Right lobe of liver (tissue), 6 donors: ENCODE results near the gene HYI. TPM values are rescaled to one million over a fixed set of nuclear protein-coding genes. Genes with fewer than 3 reads are reported as not detected.
A peak's percentile ranks its signal among the peaks of the same experiment; 100 is the strongest.

Source experiments
- ATAC-seq, 4 donors: fragments of 200-7000 bp; cut with Tn5 transposase; one replicate each; pipeline ENCODE4 v1.9.1; 2020; ENCODE audit warnings: mild to moderate bottlenecking in 4 of 4, moderate library complexity in 4 of 4
- DNase-seq, 3 donors: peaks; one replicate each; pipeline ENCODE4 v3.0.0-alpha.2; 2020
- H3K27ac ChIP-seq, 3 donors: fragments of 200-600 bp; one replicate each; pipeline ENCODE4 v1.8.0; 2022
- H3K27me3 ChIP-seq, 2 donors: fragments of 200-600 bp; one replicate each; pipeline ENCODE4 v1.8.0; 2022
- H3K36me3 ChIP-seq, 4 donors: fragments of 200-600 bp; sonication (generic) in 1 of 4; one replicate each; pipeline versions ENCODE4 v1.5.1 to v1.8.0; 2017 to 2022; ENCODE audit warnings: control low read depth in 1 of 4
- H3K4me1 ChIP-seq, 4 donors: fragments of 200-600 bp; sonication (generic) in 1 of 4; one replicate each; pipeline versions ENCODE4 v1.5.1 to v1.8.0; 2017 to 2022; ENCODE audit warnings: control low read depth in 1 of 4
- H3K4me3 ChIP-seq, 3 donors: fragments of 200-600 bp; one replicate each; pipeline ENCODE4 v1.8.0; 2022
- H3K9me3 ChIP-seq, 4 donors: fragments of 200-600 bp; sonication (generic) in 1 of 4; one replicate each; pipeline versions ENCODE4 v1.5.1 to v1.8.0; 2017 to 2022; ENCODE audit warnings: control low read depth in 1 of 4
- CTCF ChIP-seq, 4 donors: fragments of 200-600 bp in 3 of 4; fragments of 450-650 bp in 1 of 4; IDR thresholded peaks; one replicate each; pipeline versions ENCODE4 v1.5.1 to v1.8.0; 2016 to 2022; ENCODE audit warnings: antibody characterized with exemption in 4 of 4, mild to moderate bottlenecking in 2 of 4
- POLR2A ChIP-seq: fragments of 450-650 bp; IDR thresholded peaks from one replicate; pipeline ENCODE4 v1.6.1; 2017; ENCODE audit warnings: antibody characterized with exemption, mild to moderate bottlenecking
- WGBS: methylation state at CpG from one replicate; pipeline ENCODE4 v1.1.6; 2018; ENCODE audit warnings: low coverage, low lambda C conversion rate; ENCODE audit not compliant: insufficient coverage; ENCODE audit errors: missing lambda C conversion rate; 5-methylcytosine and 5-hydroxymethylcytosine counted together
- intact Hi-C, 2 donors: fragments of 100-400 bp; cut with DNase I; formaldehyde crosslinking; loops; one replicate each; pipeline versions ENCODE4 v1.11.2 to v1.14.1; 2022
- total RNA-seq, 6 experiments: library from RNA; depleted of rRNA in 2 of 6; stranded (reverse); fragments of >200 nt in 2 of 6; fragmentation: NEBNext Ultra II Directional in 3 of 6; extraction: Animal tissue kit (Norgen Biotek cat#: 25700) in 3 of 6; gene quantifications; one replicate each; pipeline versions ENCODE4 v1.1.0 to v1.2.4, GENCODE V29; 2016 to 2023
- donor health status: DM: no; HTN: yes; CAD: no.
- donor health status: DM: no; HTN: no; CAD: no.
- donor health status: DM: no; HTN: no; CAD: no.
- donor health status: DM: no; HTN: yes; CAD: no.
- donor health status: DM: no; HTN: yes; CAD: no.

The HYI gene
- total RNA-seq, 6 experiments from 2014 or later: 33.8 to 52.9 (median 41.9) TPM

DNA sequence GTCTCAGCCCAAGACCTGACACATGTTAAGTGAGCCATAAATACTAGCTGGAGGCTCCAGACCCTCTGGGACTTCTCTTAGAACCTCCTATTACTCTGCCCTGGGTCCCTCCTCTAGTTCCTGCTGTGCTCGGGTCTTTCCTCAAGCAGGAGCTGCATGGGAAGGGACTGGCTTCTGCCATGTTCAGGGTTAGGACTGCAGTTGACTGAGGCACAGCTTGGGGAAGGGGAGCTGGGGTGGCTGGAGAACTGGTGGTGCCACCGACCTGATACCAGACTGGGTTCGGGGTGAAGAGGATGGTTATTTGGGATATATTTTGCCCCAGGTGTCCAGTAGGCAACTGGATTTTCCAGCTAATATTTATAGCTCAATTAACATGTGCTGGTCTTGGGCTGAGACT is 15.7 kb downstream of the HYI start:
- WGBS: 60% methylated on average over 1 of the region's 3 CpGs
- intact Hi-C loops: no loop called here
- H3K4me1 ChIP-seq: peaks cover 0 to 3% (median 0%) of the 10 kb centered on the region in 4 donors
- H3K4me3 ChIP-seq: no peak overlapping the region
- H3K9me3 ChIP-seq: no peaks in the 10 kb centered on the region
- H3K36me3 ChIP-seq: peaks cover 0 to 58% (median 15%) of the 10 kb centered on the region in 4 donors
- no peak overlapping the region for H3K27ac ChIP-seq
- TF ChIP-seq CTCF (IDR thresholded peaks at IDR 0.05) (no peak), POLR2A (no peak)
- no peaks in the 10 kb centered on the region for H3K27me3 ChIP-seq
- ATAC-seq: no peak
- DNase-seq: peak in 1 of 3 donors; percentile 15

GRCh38 chr1:43437031-43437973 is 16.4 kb downstream of the HYI start:
- Histone ChIP-seq H3K27ac (no peak overlapping the region), H3K27me3 (no peaks in the 10 kb centered on the region), H3K9me3 (no peaks in the 10 kb centered on the region), H3K4me3 (no peak overlapping the region), H3K36me3 (peaks cover 0 to 61% (median 19%) of the 10 kb centered on the region in 4 donors), H3K4me1 (peaks cover 0 to 3% (median 0%) of the 10 kb centered on the region in 4 donors)
- DNase-seq: peak in 1 of 3 donors; percentile 33
- no peak for TF ChIP-seq CTCF (IDR thresholded peaks at IDR 0.05)
- TF ChIP-seq POLR2A: no peak
- no peak for ATAC-seq
- intact Hi-C loops: no loop called here
- WGBS: 93% methylated on average over 6 of the region's 20 CpGs

- WGBS: 100% methylated on average over 1 of the region's 3 CpGs
- H3K27me3 ChIP-seq: no peaks in the 10 kb centered on the region
- no peaks in the 10 kb centered on the region for H3K9me3 ChIP-seq
- no peak for ATAC-seq
- no peak overlapping the region for H3K27ac ChIP-seq
- intact Hi-C loops: no loop called here
- TF ChIP-seq POLR2A (no peak), CTCF (IDR thresholded peaks at IDR 0.05) (no peak)
- no peak for DNase-seq
- peaks cover 0 to 3% (median 0%) of the 10 kb centered on the region in 4 donors for H3K4me1 ChIP-seq
- peaks cover 0 to 64% (median 26%) of the 10 kb centered on the region in 4 donors for H3K36me3 ChIP-seq
- no peak overlapping the region for H3K4me3 ChIP-seq
Observed at GRCh38 chr1:43436371-43436770, 17.4 kb downstream of the HYI start.

DNA sequence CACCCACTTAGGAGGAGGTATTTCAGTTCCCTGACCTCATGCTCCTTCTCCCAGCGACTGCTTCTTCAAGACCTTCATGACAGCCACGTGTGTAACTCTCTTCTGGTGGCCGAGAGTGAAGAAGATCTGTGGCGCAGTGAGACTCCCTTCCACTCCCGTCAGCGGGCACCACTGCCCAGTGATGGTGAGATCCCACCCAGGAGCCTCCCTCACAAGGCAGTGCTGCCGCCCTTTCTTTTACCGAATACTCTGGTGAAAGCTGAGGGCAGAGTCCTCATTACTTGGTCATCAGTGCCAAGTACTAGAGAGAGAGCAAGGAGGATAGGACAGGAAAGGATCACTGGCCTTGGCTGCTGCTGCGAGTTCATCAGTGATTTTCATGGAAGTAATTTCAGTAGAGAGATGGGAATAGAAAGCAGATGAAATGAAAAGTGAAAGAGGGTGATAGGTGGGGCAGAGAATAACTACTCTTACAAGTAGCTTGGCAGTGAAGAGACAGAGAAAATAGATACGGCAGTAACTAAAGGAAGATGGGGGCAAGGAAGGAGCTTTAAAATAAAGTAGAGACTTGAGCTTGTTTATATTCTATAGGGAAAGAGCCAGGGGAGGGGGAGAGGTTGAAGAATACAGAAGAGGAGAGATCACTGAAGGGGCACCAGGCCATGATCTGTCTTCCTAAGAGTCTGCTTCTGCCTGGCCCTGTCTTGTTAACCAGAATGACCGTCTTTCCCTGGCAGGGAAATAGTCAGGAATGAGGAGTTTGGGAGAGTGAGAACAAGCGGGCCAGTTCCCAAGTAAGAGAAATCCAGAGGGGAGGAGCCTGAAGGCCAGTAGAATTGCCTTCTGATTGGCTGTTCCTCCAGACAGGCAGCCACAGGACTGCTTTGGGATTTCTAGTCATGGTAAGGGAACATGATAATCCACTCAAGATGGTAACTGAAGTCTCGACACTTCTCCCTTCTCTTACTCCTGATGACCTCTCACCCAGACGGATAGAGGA is 18.3 kb downstream of the HYI start:
- intact Hi-C loops: no loop called here
- H3K27me3 ChIP-seq: no peaks in the 10 kb centered on the region
- TF ChIP-seq CTCF (IDR thresholded peaks at IDR 0.05) (no peak), POLR2A (no peak)
- ATAC-seq: peak; percentile 11 to 64 (median 30)
- no peak overlapping the region for H3K27ac ChIP-seq
- WGBS: 69% methylated on average over 10 of the region's 14 CpGs
- peak in 1 of 3 donors; percentile 41 for DNase-seq
- peaks cover 0 to 73% (median 32%) of the 10 kb centered on the region in 4 donors for H3K36me3 ChIP-seq
- H3K4me1 ChIP-seq: peaks cover 0 to 3% (median 0%) of the 10 kb centered on the region in 4 donors
- H3K9me3 ChIP-seq: no peaks in the 10 kb centered on the region
- no peak overlapping the region for H3K4me3 ChIP-seq
